HG02973 (cell line): ENCODE data around the gene SART3.
"Not testable (repeated sequence)": the region's sequence is repeated elsewhere in the genome, so short reads cannot be mapped to it uniquely, and the experiment has no call there.

ENCODE experiments used
- ATAC-seq: cut with Tn5 transposase; IDR thresholded peaks from one replicate; pipeline ENCODE4 v1.9.1; 2021; ENCODE audit warnings: moderate library complexity; ENCODE audit not compliant: unreplicated experiment

SART3 gene

DNA sequence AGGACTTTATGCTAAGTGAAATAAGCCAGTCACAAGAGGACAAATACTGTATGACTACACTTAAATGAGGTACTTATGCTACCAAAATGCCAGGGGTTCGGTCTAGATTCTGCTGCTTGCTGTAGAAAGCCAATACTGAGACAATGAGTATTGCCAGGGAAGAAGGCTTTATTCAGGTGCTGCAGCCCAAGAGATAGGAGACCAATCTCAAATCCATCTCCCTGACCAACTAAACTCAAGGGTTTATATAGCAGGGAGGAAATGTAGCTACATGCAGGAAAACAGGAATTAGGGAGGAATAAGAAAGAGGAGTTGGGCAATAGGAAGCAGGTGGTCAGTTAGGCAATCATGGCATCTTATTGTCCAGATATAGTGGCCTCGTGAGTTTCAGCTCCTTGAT, 58.1 kb downstream of the SART3 start:
- ATAC-seq: no peak

DNA sequence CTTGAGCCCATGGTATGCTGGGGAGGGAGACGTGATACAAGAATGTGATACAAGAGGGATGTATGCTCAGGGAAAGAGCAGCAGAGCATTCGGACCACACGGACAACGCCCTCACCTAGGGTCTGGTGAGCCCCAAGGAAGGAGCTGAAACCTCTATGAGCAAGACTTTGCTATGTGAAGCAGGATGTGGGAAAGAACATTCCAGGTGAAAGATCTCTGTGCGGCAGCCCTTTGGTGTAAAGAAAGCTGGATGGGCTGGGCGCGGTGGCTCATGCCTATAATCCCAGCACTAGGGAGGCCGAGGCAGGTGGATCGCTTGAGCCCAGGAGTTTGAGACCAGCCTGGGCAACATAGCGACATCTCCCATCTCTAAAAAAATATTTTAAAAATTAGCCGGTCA, 62.8 kb downstream of the SART3 start:
- ATAC-seq: no peak

DNA sequence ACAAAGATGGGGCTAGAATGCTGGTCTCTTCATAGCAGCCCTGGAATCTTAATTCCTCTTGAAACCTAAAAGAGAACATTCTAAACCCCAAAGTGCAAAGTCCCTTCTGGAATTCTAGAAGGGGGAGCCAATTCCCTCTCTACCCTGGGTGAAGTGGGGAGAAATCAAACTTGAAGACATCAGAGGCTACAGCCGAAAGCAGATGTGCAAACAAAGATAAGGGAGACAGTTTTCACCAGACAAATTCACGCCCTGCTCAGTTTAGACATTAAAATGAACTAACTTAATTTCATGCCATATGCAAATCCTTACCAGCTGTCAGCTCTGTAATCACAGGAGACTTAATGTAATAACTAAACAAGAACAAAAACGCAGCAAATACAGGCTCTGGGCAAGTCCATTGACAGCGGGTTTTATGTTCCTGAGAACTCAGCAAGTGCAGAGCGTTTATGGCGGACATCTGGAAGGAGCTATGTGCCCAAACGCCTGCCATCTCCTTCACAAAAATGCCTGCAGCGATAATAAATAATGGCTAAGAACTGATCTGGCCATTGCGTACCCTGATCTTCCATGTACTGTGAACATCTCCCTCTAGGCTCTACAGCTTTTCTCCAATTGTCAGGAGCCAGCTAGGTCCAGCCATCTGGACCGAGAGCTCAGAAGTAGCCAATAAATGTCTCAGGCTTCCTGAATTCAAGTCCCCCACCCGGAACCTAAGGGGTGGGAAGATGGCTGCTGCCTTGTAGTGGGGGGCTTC, 65.0 kb downstream of the SART3 start:
- ATAC-seq: no peak

DNA sequence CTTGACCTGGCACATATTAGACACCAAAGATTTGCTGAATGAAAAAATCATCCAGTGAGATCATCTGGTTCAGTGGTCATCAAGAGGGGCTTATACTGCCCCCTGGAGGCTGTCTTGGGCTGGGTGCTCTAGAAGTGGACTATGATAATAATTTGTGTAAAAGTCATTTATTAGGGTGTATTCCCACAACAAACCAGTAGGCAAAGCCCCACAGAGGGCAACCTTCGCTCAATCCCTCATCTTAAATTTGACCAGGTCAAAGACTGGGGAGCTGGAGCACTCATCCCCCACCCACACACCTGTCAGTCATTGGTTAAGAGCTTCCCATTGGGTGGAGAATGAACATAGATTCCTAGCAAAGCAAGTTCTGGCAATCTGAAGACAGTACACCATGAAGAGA, 65.9 kb downstream of the SART3 start:
- ATAC-seq: no peak

DNA sequence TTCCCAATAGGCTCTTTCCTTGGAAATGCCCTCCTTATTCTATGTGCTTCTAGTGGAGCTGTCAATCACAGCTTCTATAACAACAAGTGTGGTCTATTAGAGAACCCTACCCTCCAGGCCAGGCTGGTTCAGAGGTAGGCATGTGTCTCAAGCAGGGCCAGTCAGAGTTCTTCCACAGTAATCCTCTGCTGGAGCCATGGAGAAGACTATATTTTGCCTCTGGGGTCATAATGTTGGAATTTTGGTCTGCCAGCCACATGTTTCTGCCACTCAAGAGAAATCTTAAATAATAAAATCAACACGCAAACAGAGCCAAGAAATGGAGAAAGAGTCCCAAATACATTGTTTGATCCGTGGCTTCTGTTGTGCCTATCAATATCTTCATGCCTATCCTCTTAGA, 69.7 kb downstream of the SART3 start:
- ATAC-seq: no peak

DNA sequence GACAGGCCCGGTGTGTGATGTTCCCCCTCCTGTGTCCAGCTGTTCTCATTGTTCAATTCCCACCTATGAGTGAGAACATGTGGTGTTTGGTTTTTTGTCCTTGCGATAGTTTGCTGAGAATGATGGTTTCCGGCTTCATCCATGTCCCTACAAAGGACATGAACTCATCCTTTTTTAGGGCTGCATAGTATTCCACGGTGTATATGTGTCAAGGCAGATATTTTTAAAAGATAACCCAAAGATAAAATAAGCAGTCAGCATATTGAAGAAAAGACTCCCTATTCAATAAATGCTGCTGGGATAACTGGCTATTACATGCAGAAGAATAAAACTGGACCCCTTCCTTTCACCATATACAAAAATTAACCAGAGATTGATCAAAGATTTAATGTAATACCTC, 73.9 kb downstream of the SART3 start:
- not testable (repeated sequence) for ATAC-seq

DNA sequence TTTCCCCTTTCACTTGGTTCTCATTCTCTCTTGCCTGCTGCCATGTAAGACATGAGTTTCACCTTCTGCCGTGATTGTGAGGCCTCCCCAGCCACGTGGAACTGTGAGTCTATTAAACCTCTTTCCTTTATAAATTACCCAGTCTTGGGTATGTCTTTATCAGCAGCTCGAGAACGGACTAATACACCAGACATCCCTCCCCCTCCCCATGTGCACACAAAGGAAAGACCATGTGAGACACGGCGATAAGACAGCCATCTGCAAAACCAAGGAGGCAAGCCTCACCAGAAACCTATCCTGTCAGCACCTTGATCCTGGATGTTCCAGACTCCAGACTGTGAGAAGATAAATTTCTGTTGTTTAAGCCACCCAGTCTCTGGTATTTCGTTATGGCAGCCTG, 75.6 kb downstream of the SART3 start:
- not testable (repeated sequence) for ATAC-seq

DNA sequence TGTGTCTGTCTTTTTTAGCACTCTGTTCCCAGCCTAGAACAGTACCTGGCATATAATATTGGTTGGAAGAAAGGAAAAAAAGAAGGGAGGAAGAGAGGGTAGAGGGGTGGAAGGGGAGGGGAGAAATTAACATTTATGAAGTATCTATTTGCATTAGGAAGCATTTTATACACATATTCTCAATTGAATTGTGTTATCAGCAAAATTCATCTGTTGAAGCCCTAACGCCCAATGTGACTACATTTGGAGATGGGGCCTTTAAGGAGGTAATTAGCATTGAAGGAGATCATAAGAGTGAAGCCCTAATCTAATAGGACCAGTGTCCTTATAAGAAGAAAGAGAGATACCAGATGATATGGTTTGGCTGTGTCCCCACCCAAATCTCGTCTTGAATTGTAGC, 76.1 kb downstream of the SART3 start:
- no peak for ATAC-seq

DNA sequence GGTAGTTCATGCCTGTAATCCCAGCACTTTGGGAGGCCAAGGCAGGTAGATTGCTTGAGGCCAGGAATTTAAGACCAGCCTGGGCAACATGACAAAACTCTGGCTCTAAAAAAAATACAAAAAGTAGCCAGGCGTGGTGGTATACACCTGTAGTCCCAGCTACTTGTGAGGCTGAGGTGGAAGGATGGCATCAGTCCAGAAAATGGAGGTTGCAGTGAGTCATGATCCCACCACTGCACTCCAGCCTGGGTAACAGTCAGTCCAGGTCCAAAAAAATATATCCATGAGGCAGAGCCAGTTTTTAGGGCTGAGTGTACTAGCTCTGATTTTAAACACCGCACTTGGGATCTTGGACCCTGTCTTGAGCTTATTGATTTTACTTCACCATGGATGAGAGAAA, 76.5 kb downstream of the SART3 start:
- no peak for ATAC-seq

DNA sequence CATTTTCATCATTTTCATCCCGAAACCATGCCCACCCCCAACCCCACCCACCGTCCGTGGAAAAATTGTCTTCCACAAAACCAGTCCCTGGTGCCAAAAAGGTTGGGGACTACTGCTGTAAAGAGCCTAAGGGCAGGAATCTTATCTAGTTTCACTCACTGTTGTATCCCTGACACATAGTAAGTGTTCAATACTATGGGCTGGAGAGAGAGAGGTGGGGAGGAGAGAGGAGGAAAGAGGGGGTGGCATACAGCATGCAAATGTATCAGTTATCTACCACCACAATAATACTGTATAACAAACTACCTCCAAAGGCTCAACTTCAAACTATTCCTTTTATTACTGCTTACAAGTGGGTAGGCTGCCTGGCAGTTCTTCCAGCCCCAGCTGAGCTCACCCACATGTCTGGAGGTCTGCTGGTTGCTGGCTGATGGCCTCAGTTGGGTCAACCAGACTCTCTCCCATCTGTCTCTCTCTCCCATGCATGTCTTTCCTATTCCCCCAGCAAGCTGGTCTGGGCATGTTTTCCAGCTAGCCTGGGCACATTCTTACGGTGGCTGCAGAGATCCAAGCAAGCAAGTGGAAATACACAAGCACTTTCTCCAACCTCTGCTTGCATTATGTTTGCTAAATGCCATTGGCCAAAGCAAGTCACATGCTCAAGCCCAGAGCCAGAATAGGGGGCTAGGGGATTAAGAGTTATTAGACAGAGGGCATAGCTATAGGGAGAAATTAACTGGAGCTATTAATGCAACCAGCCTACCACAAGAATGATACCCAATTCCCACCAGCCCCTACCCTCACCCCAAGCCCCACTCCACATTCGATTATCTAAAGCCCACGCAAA, 77.5 kb downstream of the SART3 start:
- no peak for ATAC-seq

DNA sequence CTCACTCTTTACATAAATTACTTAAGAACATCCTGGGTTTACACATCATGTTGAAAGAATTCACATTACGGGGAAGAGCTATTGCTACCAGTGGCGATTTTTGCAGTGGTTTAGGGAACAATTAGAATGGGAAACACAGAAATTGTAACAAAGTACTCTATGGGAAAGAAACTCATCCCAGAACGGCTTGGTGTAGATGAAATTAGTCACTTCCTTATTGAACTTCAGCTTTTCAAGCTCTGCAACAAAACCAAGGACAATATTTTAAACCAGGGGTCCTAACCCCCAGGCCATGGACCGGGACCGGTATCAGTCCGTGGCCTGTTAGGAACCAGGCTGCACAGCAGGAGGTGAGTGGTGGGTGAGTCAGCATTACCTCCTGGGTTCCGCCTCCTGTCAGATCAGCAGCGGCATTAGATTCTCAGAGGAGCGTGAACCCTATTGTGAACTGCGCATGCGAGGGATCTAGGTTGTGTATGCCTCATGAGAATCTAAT, 78.2 kb downstream of the SART3 start:
- ATAC-seq: no peak

DNA sequence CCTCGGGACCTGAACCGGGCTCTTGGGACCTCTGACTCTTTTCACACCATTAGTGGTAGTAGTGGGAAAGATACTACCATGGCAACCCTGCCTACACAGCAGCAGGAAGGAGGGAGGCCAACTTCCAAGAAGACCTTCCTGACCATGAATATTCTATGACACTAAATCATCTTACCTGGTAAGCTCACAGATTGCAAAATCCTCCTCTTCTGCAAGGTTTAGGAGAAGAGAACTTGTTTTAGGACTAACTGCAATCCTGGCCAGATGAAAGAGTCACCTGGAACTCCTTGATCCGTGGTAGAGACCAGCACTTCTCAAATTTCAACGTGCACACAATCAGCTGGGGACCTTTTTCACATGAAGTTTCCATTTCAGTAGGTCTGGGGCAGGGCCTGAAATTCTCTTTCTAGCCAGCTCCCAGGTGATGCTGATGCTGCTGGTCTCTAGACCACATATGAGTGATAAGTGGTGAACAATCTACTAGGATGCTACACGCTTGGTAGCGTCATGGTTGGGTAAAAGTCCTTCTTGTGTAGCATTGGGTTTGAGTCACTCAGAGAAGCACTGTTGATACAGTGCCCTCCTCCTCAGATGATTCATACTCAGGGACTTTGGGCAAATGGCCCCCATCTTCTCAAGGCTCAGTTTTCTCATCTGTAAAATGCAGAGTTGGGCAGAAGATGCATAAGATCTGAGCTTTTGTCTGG, 81.5 kb downstream of the SART3 start:
- no peak for ATAC-seq

DNA sequence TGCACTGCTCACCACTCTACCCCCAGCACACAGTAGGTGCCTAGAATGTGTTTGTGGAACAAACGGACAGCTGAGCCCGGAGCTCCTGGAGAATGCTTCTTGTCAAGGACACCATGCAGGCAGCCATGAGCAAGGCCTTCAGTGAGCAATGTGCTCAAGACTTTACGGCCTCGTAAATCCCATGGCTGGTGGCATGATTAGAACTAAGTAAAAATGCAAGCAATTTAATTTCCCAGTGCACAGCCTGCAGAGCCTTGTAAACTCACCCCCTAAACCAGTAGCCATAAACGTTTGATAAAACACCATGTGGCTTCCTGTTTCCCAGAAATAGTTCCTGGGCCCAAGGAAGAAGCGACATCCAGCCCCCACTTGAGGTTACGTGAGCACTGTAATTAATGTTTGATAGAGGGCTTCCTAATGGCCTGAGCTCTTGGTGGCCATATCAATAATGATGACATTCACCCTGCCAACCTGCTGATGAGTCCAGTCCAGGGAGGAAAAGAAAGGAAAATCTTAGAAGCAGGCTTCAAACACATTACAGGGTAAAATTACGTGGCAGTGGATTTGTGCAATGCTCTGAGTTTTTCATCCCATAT, 82.3 kb downstream of the SART3 start:
- ATAC-seq: no peak

DNA sequence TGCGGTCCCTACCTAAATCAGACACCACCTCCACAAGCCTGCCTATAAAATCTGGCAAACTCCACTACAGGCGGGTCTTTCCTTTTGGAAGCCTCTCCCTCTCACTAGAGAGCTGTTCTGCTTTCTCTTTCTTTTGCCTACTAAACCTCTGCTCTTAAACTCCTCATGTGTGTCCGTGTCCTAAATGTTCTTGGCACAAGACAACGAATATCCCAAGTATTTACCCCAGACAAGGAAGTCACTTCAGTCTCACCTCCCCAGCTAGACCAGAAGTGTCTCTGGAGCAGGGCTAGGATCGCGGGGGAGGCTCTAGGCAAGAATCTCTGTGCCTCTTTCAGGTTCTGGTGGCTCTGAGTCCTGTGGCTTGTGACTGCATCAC, 83.1 kb downstream of the SART3 start:
- no peak for ATAC-seq

DNA sequence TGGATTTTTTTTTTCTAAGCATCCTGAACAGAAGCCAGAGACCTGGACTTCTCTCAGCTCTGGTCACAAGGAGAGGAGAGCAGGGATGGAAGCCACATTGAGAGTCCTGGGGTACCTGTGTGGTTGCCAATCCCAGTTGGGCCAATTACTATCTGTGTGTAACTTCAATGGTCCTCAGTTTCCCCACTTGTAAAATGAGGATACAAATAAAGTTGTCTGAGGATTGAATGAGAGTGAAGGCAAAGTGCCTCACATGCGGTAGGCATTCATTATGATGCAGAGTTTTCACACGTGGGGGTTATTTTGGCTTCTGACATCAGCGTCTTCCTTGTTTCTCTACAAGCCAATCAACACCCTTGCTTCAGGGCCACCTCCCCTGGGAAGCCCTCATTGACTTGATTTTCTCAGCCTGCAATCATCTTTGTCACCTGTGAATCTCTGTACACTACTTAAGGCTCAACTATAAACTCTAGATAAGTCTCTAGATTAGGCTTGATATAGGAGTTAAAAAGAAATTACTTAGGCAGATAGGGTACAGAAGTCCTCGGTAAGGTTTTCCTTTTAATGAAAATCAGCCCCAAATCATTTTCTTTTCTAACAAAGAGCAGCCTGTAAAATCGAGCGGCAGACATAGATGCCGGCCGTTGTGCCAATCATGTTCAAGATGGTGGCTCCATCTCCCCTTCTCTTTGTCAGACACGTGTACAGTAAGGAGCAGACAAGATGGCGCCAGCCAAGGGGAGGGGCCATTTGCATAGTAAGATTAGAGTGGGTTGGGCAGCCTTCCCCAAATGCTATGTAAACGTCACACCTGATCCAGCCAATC, 83.7 kb downstream of the SART3 start:
- ATAC-seq: no peak

DNA sequence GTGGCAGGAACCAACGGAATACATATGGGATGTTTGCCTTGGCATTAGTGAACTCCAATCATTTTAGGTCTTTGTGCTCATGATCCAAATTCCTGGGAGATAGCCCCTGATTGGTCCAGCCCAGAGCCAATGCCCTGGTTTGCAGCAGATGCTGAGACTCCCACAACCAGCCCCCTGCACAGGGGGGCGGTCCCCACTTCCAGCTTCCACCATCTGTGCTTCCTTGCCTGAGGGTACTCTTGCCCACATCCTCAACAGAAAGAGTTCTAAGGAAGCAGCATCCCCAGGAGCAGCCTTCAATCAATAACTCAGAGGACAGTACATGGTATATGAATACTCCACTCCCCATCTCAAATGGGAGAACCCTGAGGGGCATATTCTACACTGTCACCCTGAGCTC, 85.6 kb downstream of the SART3 start:
- no peak for ATAC-seq

DNA sequence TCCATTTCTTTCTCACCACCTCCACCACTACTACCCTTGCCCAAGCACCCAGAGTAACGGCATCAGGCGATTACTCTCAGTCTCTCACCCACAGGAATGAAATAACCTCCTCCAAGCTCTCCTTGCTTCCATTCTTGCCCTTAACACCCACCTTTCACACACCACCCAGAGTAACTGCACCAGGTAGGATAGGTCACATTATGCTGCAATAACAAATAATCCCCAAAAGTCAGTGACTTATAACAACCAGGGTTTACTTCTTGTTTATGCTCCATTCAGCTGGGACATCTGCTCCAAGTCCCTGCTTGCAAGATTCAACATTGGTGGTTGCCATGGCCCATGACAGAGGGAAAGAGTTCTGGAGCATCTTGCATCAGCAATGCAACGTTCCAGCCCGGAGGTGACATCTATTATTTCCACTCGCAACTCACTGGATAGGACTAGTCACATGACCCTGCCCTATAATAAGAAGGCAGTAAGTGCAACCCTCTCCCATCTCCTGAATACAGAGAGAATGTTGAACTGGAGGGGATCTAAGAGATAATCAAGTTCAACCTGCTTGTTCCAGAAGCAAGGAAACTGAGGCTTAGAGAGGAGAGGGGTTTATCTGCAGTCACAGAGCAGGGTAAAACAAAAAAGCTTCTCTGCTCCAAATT, 87.4 kb downstream of the SART3 start:
- ATAC-seq: no peak
